ENCODE data around the gene SMG6. TPM values are rescaled to one million over a fixed set of nuclear protein-coding genes. Genes with fewer than 3 reads are reported as not detected.
A peak's percentile ranks its signal among the peaks of the same experiment; 100 is the strongest.

Gene SMG6
- total RNA-seq, 2 donors from 2014 or later: 48.3 to 51.6 TPM

GRCh38 chr17:2110436-2110835, 193.1 kb downstream of the SMG6 start:
- H3K36me3 Mint-ChIP-seq (ENCODE audit: low read depth): peaks cover 2% of the 10 kb centered on the region
- H3K4me3 Mint-ChIP-seq: no peak overlapping the region
- peaks cover 8% of the 10 kb centered on the region for H3K4me1 Mint-ChIP-seq
- H3K27ac Mint-ChIP-seq: no peak overlapping the region
- ATAC-seq (no peak), DNase-seq (no peak)
- H3K27me3 Mint-ChIP-seq: no peaks in the 10 kb centered on the region
- H3K9me3 ChIP-seq (ENCODE audit: control insufficient read depth, low read length, poor library complexity, severe bottlenecking): no peaks in the 10 kb centered on the region

GRCh38 chr17:2108170-2108569, 195.4 kb downstream of the SMG6 start:
- ATAC-seq (no peak), DNase-seq (no peak)
- H3K4me3 Mint-ChIP-seq: no peak overlapping the region
- peaks cover 10% of the 10 kb centered on the region for H3K4me1 Mint-ChIP-seq
- H3K27ac Mint-ChIP-seq: no peak overlapping the region
- H3K9me3 ChIP-seq (ENCODE audit: control insufficient read depth, low read length, poor library complexity, severe bottlenecking): no peaks in the 10 kb centered on the region
- peaks cover 2% of the 10 kb centered on the region for H3K36me3 Mint-ChIP-seq (ENCODE audit: low read depth)
- no peaks in the 10 kb centered on the region for H3K27me3 Mint-ChIP-seq

- H3K9me3 ChIP-seq (ENCODE audit: control insufficient read depth, low read length, poor library complexity, severe bottlenecking): no peaks in the 10 kb centered on the region
- DNase-seq (no peak), ATAC-seq (no peak)
- Mint-ChIP-seq H3K4me1 (peaks cover 13% of the 10 kb centered on the region), H3K27me3 (no peaks in the 10 kb centered on the region), H3K27ac (peak overlapping the region; percentile 27), H3K4me3 (no peak overlapping the region), H3K36me3 (ENCODE audit: low read depth) (peaks cover 4% of the 10 kb centered on the region)
Measured at GRCh38 chr17:2107506-2107905, 196.1 kb downstream of the SMG6 start.

GRCh38 chr17:2107050-2107449, 196.5 kb downstream of the SMG6 start:
- Mint-ChIP-seq H3K4me3 (no peak overlapping the region), H3K27ac (peak overlapping the region; percentile 27), H3K36me3 (ENCODE audit: low read depth) (peaks cover 4% of the 10 kb centered on the region), H3K27me3 (no peaks in the 10 kb centered on the region), H3K4me1 (peaks cover 13% of the 10 kb centered on the region)
- no peaks in the 10 kb centered on the region for H3K9me3 ChIP-seq (ENCODE audit: control insufficient read depth, low read length, poor library complexity, severe bottlenecking)
- ATAC-seq (no peak), DNase-seq (no peak)

- peaks cover 4% of the 10 kb centered on the region for H3K36me3 Mint-ChIP-seq (ENCODE audit: low read depth)
- H3K27me3 Mint-ChIP-seq: no peaks in the 10 kb centered on the region
- peaks cover 13% of the 10 kb centered on the region for H3K4me1 Mint-ChIP-seq
- no peak overlapping the region for H3K4me3 Mint-ChIP-seq
- ATAC-seq (no peak), DNase-seq (no peak)
- H3K9me3 ChIP-seq (ENCODE audit: control insufficient read depth, low read length, poor library complexity, severe bottlenecking): no peaks in the 10 kb centered on the region
- H3K27ac Mint-ChIP-seq: no peak overlapping the region
Measured at GRCh38 chr17:2106308-2106955, 197.2 kb downstream of the SMG6 start.

GRCh38 chr17:2105663-2106062, 197.9 kb downstream of the SMG6 start:
- Mint-ChIP-seq H3K27me3 (no peaks in the 10 kb centered on the region), H3K27ac (no peak overlapping the region), H3K36me3 (ENCODE audit: low read depth) (peaks cover 4% of the 10 kb centered on the region), H3K4me1 (peaks cover 13% of the 10 kb centered on the region), H3K4me3 (no peak overlapping the region)
- ATAC-seq (no peak), DNase-seq (no peak)
- H3K9me3 ChIP-seq (ENCODE audit: control insufficient read depth, low read length, poor library complexity, severe bottlenecking): no peaks in the 10 kb centered on the region

GRCh38 chr17:2102931-2103809, 200.4 kb downstream of the SMG6 start:
- Mint-ChIP-seq H3K4me3 (no peak overlapping the region), H3K27ac (peak overlapping the region; percentile 32), H3K27me3 (no peaks in the 10 kb centered on the region)

GRCh38 chr17:2101448-2102257, 201.9 kb downstream of the SMG6 start:
- peaks cover 8% of the 10 kb centered on the region for H3K4me1 Mint-ChIP-seq
- DNase-seq (no peak), ATAC-seq (peak; percentile 72)
- peaks cover 2% of the 10 kb centered on the region for H3K36me3 Mint-ChIP-seq (ENCODE audit: low read depth)
- H3K9me3 ChIP-seq (ENCODE audit: control insufficient read depth, low read length, poor library complexity, severe bottlenecking): no peaks in the 10 kb centered on the region
- no peaks in the 10 kb centered on the region for H3K27me3 Mint-ChIP-seq
- H3K4me3 Mint-ChIP-seq: no peak overlapping the region
- H3K27ac Mint-ChIP-seq: no peak overlapping the region

More at GRCh38 chr17:2102931-2103809, 200.4 kb downstream of the SMG6 start:
- ATAC-seq: no peak
- no peaks in the 10 kb centered on the region for H3K9me3 ChIP-seq (ENCODE audit: control insufficient read depth, low read length, poor library complexity, severe bottlenecking)
- Mint-ChIP-seq H3K36me3 (ENCODE audit: low read depth) (peaks cover 2% of the 10 kb centered on the region), H3K4me1 (peaks cover 8% of the 10 kb centered on the region)
- DNase-seq: no peak

- no peak for ATAC-seq
- H3K9me3 ChIP-seq (ENCODE audit: control insufficient read depth, low read length, poor library complexity, severe bottlenecking): no peaks in the 10 kb centered on the region
- H3K36me3 Mint-ChIP-seq (ENCODE audit: low read depth): peaks cover 5% of the 10 kb centered on the region
- no peak overlapping the region for H3K27ac Mint-ChIP-seq
- H3K27me3 Mint-ChIP-seq: no peaks in the 10 kb centered on the region
- peaks cover 11% of the 10 kb centered on the region for H3K4me1 Mint-ChIP-seq
- no peak overlapping the region for H3K4me3 Mint-ChIP-seq
- no peak for DNase-seq
Measured at GRCh38 chr17:2095536-2095910, 208.1 kb downstream of the SMG6 start.

GRCh38 chr17:2094891-2095535, 208.6 kb downstream of the SMG6 start:
- H3K27me3 Mint-ChIP-seq: no peaks in the 10 kb centered on the region
- ATAC-seq (no peak), DNase-seq (no peak)
- H3K9me3 ChIP-seq (ENCODE audit: control insufficient read depth, low read length, poor library complexity, severe bottlenecking): no peaks in the 10 kb centered on the region
- H3K4me1 Mint-ChIP-seq: peaks cover 14% of the 10 kb centered on the region
- no peak overlapping the region for H3K27ac Mint-ChIP-seq
- peaks cover 5% of the 10 kb centered on the region for H3K36me3 Mint-ChIP-seq (ENCODE audit: low read depth)
- no peak overlapping the region for H3K4me3 Mint-ChIP-seq

GRCh38 chr17:2093349-2093748, 210.2 kb downstream of the SMG6 start:
- no peak for ATAC-seq
- Mint-ChIP-seq H3K4me3 (no peak overlapping the region), H3K36me3 (ENCODE audit: low read depth) (peaks cover 8% of the 10 kb centered on the region), H3K27me3 (no peaks in the 10 kb centered on the region), H3K4me1 (peaks cover 30% of the 10 kb centered on the region), H3K27ac (no peak overlapping the region)
- no peak for DNase-seq
- no peaks in the 10 kb centered on the region for H3K9me3 ChIP-seq (ENCODE audit: control insufficient read depth, low read length, poor library complexity, severe bottlenecking)

GRCh38 chr17:2092253-2092652, 211.3 kb downstream of the SMG6 start:
- H3K9me3 ChIP-seq (ENCODE audit: control insufficient read depth, low read length, poor library complexity, severe bottlenecking): no peaks in the 10 kb centered on the region
- Mint-ChIP-seq H3K4me3 (no peak overlapping the region), H3K27ac (no peak overlapping the region), H3K27me3 (no peaks in the 10 kb centered on the region), H3K36me3 (ENCODE audit: low read depth) (peaks cover 10% of the 10 kb centered on the region), H3K4me1 (peaks cover 39% of the 10 kb centered on the region)
- ATAC-seq (no peak), DNase-seq (no peak)

Measured in T-helper 17 cell (primary cell).